ENCODE results near the gene TLR9. TPM values are rescaled to one million over a fixed set of nuclear protein-coding genes. Genes with fewer than 3 reads are reported as not detected.

TLR9 gene
- total RNA-seq, 4 donors from 2014 or later = 0.13 to 0.69 (median 0.17) TPM; not detected in 1

DNA sequence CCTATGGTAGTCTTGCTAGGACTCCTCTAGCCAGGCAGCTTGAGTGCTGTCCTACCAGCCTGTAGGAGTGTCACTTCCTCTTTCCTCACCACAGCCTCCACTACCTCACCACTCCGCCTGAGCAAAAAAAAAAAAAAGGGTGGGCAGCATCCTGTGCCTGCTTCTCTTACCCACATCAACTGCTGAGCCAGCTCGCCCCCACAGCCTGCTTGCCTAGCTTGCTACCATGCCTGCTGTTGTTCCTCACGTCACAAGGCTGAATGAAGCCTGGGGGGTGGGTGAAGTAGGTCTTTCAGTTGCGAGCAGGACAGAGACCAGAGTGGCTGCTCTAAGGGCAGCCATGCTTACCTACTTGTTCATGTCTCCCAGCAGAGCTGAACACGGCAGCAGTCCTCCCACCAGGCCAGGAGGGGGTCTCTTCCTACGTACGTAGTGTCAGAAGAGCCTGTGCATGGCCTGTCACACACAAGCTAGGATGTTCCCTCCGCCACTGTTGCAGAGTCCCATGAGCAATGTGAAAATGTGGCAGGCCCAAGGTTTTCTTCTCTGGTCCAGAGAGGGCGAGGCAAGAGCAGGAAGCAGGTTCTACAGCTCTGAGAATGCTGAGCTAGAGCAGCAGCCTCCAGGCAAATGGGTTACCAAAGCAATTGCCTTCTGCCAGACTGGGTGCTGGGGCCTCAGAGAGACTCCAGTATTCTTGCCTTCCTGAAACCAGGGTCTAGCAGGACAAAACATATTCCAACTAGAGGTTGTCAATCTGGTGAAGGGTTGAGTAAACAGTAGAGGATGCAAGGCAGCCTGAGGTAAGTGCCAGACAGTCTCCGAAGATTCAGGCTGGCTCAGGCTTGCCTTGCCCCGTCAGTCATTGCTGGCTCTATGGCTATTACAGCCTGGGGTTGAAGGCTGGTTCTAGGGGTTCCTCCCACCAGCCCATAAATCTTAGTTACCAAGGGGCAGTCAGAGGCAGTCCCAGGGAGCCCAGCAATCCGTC lies 28.2 kb upstream of the TLR9 start:
- DNase-seq (ENCODE audit: extremely low spot score) = no peak
- no peak for TF ChIP-seq POLR2AphosphoS5 (IDR thresholded peaks at IDR 0.05)
- no peak for TF ChIP-seq EP300 (IDR thresholded peaks at IDR 0.05)
- TF ChIP-seq POLR2A (IDR thresholded peaks at IDR 0.05; ENCODE audit: low read depth) = no peak
- TF ChIP-seq, protein P1, sequence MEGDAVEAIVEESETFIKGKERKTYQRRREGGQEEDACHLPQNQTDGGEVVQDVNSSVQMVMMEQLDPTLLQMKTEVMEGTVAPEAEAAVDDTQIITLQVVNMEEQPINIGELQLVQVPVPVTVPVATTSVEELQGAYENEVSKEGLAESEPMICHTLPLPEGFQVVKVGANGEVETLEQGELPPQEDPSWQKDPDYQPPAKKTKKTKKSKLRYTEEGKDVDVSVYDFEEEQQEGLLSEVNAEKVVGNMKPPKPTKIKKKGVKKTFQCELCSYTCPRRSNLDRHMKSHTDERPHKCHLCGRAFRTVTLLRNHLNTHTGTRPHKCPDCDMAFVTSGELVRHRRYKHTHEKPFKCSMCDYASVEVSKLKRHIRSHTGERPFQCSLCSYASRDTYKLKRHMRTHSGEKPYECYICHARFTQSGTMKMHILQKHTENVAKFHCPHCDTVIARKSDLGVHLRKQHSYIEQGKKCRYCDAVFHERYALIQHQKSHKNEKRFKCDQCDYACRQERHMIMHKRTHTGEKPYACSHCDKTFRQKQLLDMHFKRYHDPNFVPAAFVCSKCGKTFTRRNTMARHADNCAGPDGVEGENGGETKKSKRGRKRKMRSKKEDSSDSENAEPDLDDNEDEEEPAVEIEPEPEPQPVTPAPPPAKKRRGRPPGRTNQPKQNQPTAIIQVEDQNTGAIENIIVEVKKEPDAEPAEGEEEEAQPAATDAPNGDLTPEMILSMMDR (IDR thresholded peaks at IDR 0.05) = no peak
- peak overlapping the region; percentile 28 to 62 (median 53) for H3K27ac ChIP-seq (replicated peaks in 1 of 4)
- intact Hi-C loops (cut with DNase I) = no loop called here
- H3K27me3 ChIP-seq = no peaks in the 10 kb centered on the region
- H3K9me3 ChIP-seq = no peaks in the 10 kb centered on the region
- H3K4me1 ChIP-seq = peaks cover 0 to 42% (median 34%) of the 10 kb centered on the region in 4 donors
- 57% methylated on average over 9 of the region's 12 CpGs for WGBS
- no peak overlapping the region for H3K4me3 ChIP-seq
- H3K36me3 ChIP-seq = peaks cover 42 to 98% (median 95%) of the 10 kb centered on the region in 4 donors

DNA sequence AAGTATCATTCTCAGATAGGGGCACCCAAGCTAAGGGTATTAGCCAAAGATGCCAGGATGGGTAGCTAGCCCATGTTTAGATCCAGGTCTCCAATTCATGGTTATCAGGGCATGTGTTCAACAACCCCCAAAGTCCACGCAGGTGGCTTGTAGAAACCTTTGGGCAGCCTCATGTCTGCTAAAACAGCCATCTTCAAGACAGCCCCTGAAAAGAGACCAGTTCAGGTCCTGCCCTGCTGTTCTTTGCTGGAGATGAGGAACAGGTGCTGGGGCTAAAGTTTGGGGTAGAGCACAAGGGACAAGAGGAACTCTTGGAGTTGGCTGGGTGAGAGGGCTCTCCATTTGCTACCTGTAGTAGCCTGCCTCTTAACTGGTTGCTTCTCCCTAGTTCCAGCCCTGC lies 24.7 kb upstream of the TLR9 start:
- Histone ChIP-seq H3K9me3 (no peaks in the 10 kb centered on the region), H3K27ac (replicated peaks in 1 of 4) (peak overlapping the region in 2 of 4 donors; percentile 18 to 31), H3K27me3 (no peaks in the 10 kb centered on the region), H3K4me3 (no peak overlapping the region), H3K36me3 (peaks cover 12 to 74% (median 65%) of the 10 kb centered on the region in 4 donors), H3K4me1 (peaks cover 6 to 50% (median 43%) of the 10 kb centered on the region in 4 donors)
- WGBS = 82% methylated on average over 1 of the region's 1 CpG
- intact Hi-C loops (cut with DNase I) = no loop called here
- no peak for DNase-seq (ENCODE audit: extremely low spot score)
- no peak for TF ChIP-seq POLR2A (IDR thresholded peaks at IDR 0.05; ENCODE audit: low read depth)
- TF ChIP-seq EP300 (IDR thresholded peaks at IDR 0.05) = no peak
- TF ChIP-seq POLR2AphosphoS5 (IDR thresholded peaks at IDR 0.05) = no peak
- TF ChIP-seq, protein P1 (IDR thresholded peaks at IDR 0.05) = no peak

DNA sequence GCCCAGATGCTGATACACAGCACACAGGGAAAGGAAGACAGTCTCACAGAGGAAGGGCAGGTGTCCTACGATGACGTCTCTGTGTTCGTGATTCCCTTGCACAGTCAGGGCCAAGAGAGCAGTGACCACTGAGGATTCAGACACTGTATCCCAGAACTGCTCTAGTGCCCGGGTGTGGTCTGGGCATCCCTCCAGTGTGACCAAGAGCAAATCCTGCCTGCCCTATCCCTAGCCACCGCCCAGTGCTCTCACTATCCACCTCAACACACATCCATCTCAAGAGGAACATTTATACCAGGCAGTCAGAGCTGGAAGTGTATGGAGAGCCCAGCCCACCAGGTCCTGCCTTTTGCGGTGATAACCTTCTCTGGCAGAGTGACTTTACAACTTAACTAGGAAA lies 24.2 kb upstream of the TLR9 start:
- Histone ChIP-seq H3K27ac (replicated peaks in 1 of 4) (peak overlapping the region in 2 of 4 donors; percentile 18 to 31), H3K9me3 (no peaks in the 10 kb centered on the region), H3K27me3 (no peaks in the 10 kb centered on the region), H3K4me3 (no peak overlapping the region), H3K4me1 (peaks cover 10 to 54% (median 46%) of the 10 kb centered on the region in 4 donors), H3K36me3 (peaks cover 9 to 70% (median 61%) of the 10 kb centered on the region in 4 donors)
- intact Hi-C loops (cut with DNase I) = no loop called here
- WGBS = 89% methylated on average over 4 of the region's 6 CpGs
- TF ChIP-seq, protein P1 (IDR thresholded peaks at IDR 0.05) = no peak
- TF ChIP-seq EP300 (IDR thresholded peaks at IDR 0.05) = no peak
- no peak for DNase-seq (ENCODE audit: extremely low spot score)

DNA sequence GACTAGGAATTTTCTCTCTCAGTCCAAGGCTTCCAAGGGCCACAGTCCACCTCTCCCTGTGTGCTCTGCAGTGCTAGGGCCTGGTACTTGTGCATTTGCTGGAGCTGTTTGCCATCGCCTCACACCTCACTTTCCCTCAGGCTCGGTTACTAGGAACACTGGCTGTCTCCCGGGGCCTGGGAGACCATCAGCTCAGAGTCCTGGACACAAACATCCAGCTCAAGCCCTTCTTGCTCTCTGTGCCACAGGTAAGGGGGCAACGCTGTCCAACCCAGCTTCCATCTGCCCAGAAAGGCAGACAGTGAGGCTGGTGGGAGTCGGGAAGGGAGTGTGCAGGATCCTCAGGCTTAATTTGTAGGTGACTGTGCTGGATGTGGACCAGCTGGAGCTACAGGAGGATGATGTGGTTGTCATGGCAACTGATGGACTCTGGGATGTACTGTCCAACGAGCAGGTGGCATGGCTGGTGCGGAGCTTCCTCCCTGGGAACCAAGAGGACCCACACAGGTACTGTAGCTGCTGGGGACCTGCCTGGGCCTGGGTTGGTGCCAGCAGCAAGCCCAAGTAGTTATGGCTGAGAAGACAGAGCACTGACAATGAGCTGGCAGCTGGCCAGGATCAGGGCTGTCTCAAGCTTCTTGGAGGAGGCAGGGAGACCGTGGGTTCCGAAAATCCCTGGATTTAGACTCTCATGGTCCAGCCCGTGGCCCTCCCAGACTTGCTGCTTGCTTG lies 23.5 kb upstream of the TLR9 start:
- H3K36me3 ChIP-seq = peaks cover 9 to 63% (median 55%) of the 10 kb centered on the region in 4 donors
- peak overlapping the region in 2 of 4 donors; percentile 18 to 31 for H3K27ac ChIP-seq (replicated peaks in 1 of 4)
- no peak for TF ChIP-seq POLR2A (IDR thresholded peaks at IDR 0.05; ENCODE audit: low read depth)
- TF ChIP-seq, protein P1 (IDR thresholded peaks at IDR 0.05) = no peak
- TF ChIP-seq EP300 (IDR thresholded peaks at IDR 0.05) = no peak
- TF ChIP-seq POLR2AphosphoS5 (IDR thresholded peaks at IDR 0.05) = peak in 1 of 2 donors; percentile 46
- intact Hi-C loops (cut with DNase I) = no loop called here
- no peak overlapping the region for H3K4me3 ChIP-seq
- WGBS = 63% methylated on average over 7 of the region's 10 CpGs
- no peaks in the 10 kb centered on the region for H3K9me3 ChIP-seq
- peaks cover 15 to 53% (median 48%) of the 10 kb centered on the region in 4 donors for H3K4me1 ChIP-seq
- H3K27me3 ChIP-seq = no peaks in the 10 kb centered on the region
- no peak for DNase-seq (ENCODE audit: extremely low spot score)
